Pancreas (tissue), 10 donors: Measurements from ENCODE around the gene OPN3. TPM values are rescaled to one million over a fixed set of nuclear protein-coding genes. Genes with fewer than 3 reads are reported as not detected.

Experiments used
- ATAC-seq, 4 donors: fragments of 200-7000 bp; cut with Tn5 transposase; one replicate each; pipeline versions ENCODE4 v1.8.0 to v1.9.1; 2020; ENCODE audit warnings: mild to moderate bottlenecking in 4 of 4, moderate library complexity in 4 of 4
- DNase-seq, 6 donors: peaks; one replicate each; pipeline ENCODE4 v3.0.0-alpha.2; 2020
- FAIRE-seq: peaks from 2 replicates; lab custom pipeline; 2012; peaks lifted over from hg19 to GRCh38; lab: Jason Lieb, UNC
- H3K27ac ChIP-seq, 4 donors: fragments of 200-600 bp; sonication (generic); 1 replicate in 3 of 4; 2 replicates in 1 of 4; pipeline versions ENCODE4 v1.5.0 to v1.8.0; 2020
- H3K27me3 ChIP-seq, 4 donors: fragments of 200-600 bp; one replicate each; pipeline ENCODE4 v1.8.0; 2021
- H3K36me3 ChIP-seq, 3 donors: fragments of 200-600 bp; sonication (generic) in 1 of 3; one replicate each; pipeline versions ENCODE4 v1.5.0 to v1.8.0; 2020 to 2021
- H3K4me1 ChIP-seq, 3 donors: fragments of 200-600 bp; one replicate each; pipeline ENCODE4 v1.8.0; 2021
- H3K4me3 ChIP-seq, 4 donors: fragments of 200-600 bp; sonication (generic) in 2 of 4; one replicate each; pipeline versions ENCODE4 v1.5.0 to v1.8.0; 2020 to 2021
- H3K9me3 ChIP-seq, 4 donors: fragments of 200-600 bp; one replicate each; pipeline ENCODE4 v1.8.0; 2021
- WGBS, 2 donors: extraction: QIAGEN DNeasy Blood & Tissue Kit; methylation state at CpG; one replicate each; pipeline ENCODE4 v1.1.7; 2013; 5-methylcytosine and 5-hydroxymethylcytosine counted together
- intact Hi-C, 3 donors: fragments of 100-400 bp; cut with DNase I; formaldehyde crosslinking; loops; one replicate each; pipeline versions ENCODE4 v1.11.1 to v1.14.2; 2022
- polyA plus RNA-seq, 2 donors: library from polyadenylated mRNA; stranded (reverse); fragments of 200-250 nt; gene quantifications; one replicate each; pipeline ENCODE4 v1.2.3, GENCODE V29; 2013
- total RNA-seq, 6 donors: library from RNA; stranded (reverse); fragmentation: NEBNext Ultra II Directional in 4 of 6; extraction: Animal tissue kit (Norgen Biotek cat#: 25700) in 4 of 6; gene quantifications; one replicate each; pipeline versions ENCODE4 v1.2.1 to v1.2.4, GENCODE V29; 2021 to 2023
- TF ChIP-seq, protein P1 (sequence below), 4 donors: fragments of 200-600 bp; sonication (generic) in 3 of 4; IDR thresholded peaks; one replicate each; pipeline versions ENCODE4 v1.5.0 to v1.8.0; 2021; ENCODE audit warnings: antibody characterized with exemption in 4 of 4
- donor health status: healthy with polysubstance abuse.
- donor health status: DM: no; HTN: no; CAD: no; lungs with moderate emphysema.
- donor health status: DM: no; HTN: no; CAD: no.
- donor health status: control.
- donor health status: control.
- donor health status: Bipolar disorder and iron deficiency.
- donor health status: DM: yes; HTN: yes; CAD: no.
- donor health status: DM: no; HTN: no; CAD: no.
- donor health status: DM: no; HTN: no; CAD: no.
- donor health status: DM: yes; HTN: yes; CAD: no.

Gene OPN3
- total and polyA plus RNA-seq, 8 donors, result 1.2 to 12.8 (median 3.1) TPM

DNA sequence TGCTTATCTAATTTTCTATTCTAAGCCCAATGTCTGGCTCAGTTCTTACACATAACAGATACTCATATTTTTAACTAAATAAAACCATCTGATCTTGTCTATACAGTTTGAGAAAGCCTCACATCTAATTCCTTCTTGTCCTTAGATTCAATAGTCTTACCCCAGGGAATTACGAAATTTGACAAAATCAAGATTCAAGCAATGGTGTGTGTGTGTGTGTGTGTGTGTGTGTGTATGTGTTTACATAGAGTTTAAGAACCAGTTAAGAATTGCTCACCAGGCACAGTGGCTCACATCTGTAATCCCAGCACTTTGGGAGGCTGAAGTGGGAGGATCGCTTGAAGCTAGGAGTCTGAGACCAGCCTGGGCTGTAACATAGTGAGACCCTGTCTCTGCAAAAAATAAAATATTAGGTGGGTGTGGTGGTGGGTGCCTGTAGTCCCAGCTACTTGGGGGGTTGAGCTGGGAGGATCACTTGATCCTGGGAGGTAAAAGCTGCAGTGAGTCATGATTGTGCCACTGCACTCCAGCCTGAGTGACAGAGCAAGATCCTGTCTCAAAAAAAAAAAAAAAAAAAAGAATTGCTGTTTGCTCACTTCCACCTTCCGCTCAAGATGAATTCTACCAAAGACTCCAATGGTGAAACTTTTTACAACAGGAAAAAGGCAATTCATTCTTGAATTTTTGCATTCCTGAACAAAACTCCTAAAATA lies 18.1 kb upstream of the OPN3 start:
- no peak overlapping the region for H3K27ac ChIP-seq
- ATAC-seq (no peak), DNase-seq (no peak), FAIRE-seq (no peak)
- H3K27me3 ChIP-seq, result no peaks in the 10 kb centered on the region
- H3K9me3 ChIP-seq, result no peaks in the 10 kb centered on the region
- H3K4me3 ChIP-seq, result no peak overlapping the region
- H3K4me1 ChIP-seq, result no peaks in the 10 kb centered on the region
- 83 to 91% methylated on average over 3 of the region's 3 CpGs for WGBS, 2 donors
- TF ChIP-seq, protein P1, sequence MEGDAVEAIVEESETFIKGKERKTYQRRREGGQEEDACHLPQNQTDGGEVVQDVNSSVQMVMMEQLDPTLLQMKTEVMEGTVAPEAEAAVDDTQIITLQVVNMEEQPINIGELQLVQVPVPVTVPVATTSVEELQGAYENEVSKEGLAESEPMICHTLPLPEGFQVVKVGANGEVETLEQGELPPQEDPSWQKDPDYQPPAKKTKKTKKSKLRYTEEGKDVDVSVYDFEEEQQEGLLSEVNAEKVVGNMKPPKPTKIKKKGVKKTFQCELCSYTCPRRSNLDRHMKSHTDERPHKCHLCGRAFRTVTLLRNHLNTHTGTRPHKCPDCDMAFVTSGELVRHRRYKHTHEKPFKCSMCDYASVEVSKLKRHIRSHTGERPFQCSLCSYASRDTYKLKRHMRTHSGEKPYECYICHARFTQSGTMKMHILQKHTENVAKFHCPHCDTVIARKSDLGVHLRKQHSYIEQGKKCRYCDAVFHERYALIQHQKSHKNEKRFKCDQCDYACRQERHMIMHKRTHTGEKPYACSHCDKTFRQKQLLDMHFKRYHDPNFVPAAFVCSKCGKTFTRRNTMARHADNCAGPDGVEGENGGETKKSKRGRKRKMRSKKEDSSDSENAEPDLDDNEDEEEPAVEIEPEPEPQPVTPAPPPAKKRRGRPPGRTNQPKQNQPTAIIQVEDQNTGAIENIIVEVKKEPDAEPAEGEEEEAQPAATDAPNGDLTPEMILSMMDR (IDR thresholded peaks at IDR 0.05), result no peak
- no peaks in the 10 kb centered on the region for H3K36me3 ChIP-seq
- intact Hi-C loops, result no loop called here

GRCh38 chr1:241654641-241655040 lies 14.5 kb upstream of the OPN3 start:
- Histone ChIP-seq H3K36me3 (no peaks in the 10 kb centered on the region), H3K27ac (no peak overlapping the region), H3K4me1 (no peaks in the 10 kb centered on the region), H3K27me3 (no peaks in the 10 kb centered on the region), H3K9me3 (no peaks in the 10 kb centered on the region), H3K4me3 (no peak overlapping the region)
- intact Hi-C loops, result no loop called here
- 82 to 90% methylated on average over 1 of the region's 1 CpG for WGBS, 2 donors
- ATAC-seq, result no peak
- TF ChIP-seq, protein P1 (IDR thresholded peaks at IDR 0.05), result no peak
- FAIRE-seq, result no peak
- no peak for DNase-seq

GRCh38 chr1:241654019-241654418 lies 13.8 kb upstream of the OPN3 start:
- Histone ChIP-seq H3K36me3 (no peaks in the 10 kb centered on the region), H3K27ac (no peak overlapping the region), H3K27me3 (no peaks in the 10 kb centered on the region), H3K4me3 (no peak overlapping the region), H3K9me3 (no peaks in the 10 kb centered on the region), H3K4me1 (no peaks in the 10 kb centered on the region)
- no peak for FAIRE-seq
- TF ChIP-seq, protein P1 (IDR thresholded peaks at IDR 0.05), result no peak
- intact Hi-C loops, result no loop called here
- no peak for ATAC-seq
- no peak for DNase-seq
- 77 to 80% methylated on average over 1 of the region's 1 CpG for WGBS, 2 donors

DNA sequence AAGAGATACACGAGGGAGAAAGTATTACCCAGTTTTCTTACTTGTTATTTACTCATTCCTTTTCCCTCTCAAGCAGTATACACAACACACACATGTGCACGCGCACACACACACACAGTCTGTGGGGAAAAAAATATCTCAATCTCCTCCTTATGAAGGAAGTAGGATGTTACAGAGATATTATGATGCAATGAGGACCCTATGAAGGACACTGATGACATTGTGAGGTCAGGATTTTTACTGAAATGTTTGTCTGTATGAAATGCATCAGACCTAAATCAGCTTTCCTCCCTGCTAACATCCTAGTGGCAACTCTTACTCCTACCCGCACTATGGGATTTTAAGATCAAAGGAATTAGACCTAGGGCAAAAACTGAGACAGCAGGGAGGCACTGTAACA lies 11.8 kb upstream of the OPN3 start, which contains the start of gene WDR64:
Gene WDR64, plus strand, starts transcription at position 270 of the 400 bp plus-strand sequence. CDS start 204 bp downstream, outside the sequence.
- TF ChIP-seq, protein P1 (IDR thresholded peaks at IDR 0.05), result no peak
- no peaks in the 10 kb centered on the region for H3K27me3 ChIP-seq
- no peaks in the 10 kb centered on the region for H3K4me1 ChIP-seq
- H3K27ac ChIP-seq, result no peak within 1 kb of the TSS
- no peaks in the 10 kb centered on the region for H3K9me3 ChIP-seq
- no peak for ATAC-seq
- no peaks in the 10 kb centered on the region for H3K36me3 ChIP-seq
- intact Hi-C loops, result no loop called here
- H3K4me3 ChIP-seq, result no peak within 1 kb of the TSS
- WGBS, 2 donors, result 81 to 87% methylated on average over 4 of the region's 4 CpGs
- DNase-seq, result no peak
- no peak for FAIRE-seq

GRCh38 chr1:241648159-241648558 lies 8.0 kb upstream of the OPN3 start:
- no peak for ATAC-seq
- Histone ChIP-seq H3K4me3 (no peak overlapping the region), H3K36me3 (no peaks in the 10 kb centered on the region), H3K4me1 (no peaks in the 10 kb centered on the region), H3K27ac (no peak overlapping the region), H3K9me3 (no peaks in the 10 kb centered on the region), H3K27me3 (no peaks in the 10 kb centered on the region)
- WGBS, 2 donors, result 48 to 59% methylated on average over 1 of the region's 1 CpG
- intact Hi-C loops, result no loop called here
- no peak for DNase-seq
- no peak for FAIRE-seq
- TF ChIP-seq, protein P1 (IDR thresholded peaks at IDR 0.05), result no peak
